Heart right ventricle (tissue), 16 donors: ENCODE results near the gene LAMA1. TPM values are rescaled to one million over a fixed set of nuclear protein-coding genes. Genes with fewer than 3 reads are reported as not detected.
A peak's percentile ranks its signal among the peaks of the same experiment; 100 is the strongest.
"Not testable (repeated sequence)": the region's sequence is repeated elsewhere in the genome, so short reads cannot be mapped to it uniquely, and the experiment has no call there.

Experiments used
- ATAC-seq, 8 donors: fragments of 200-7000 bp; cut with Tn5 transposase; one replicate each; pipeline ENCODE4 v1.9.1; 2020; ENCODE audit warnings: mild to moderate bottlenecking in 8 of 8, moderate library complexity in 8 of 8, moderate number of reproducible peaks in 1 of 8
- DNase-seq, 2 donors: peaks; one replicate each; pipeline ENCODE4 v3.0.0-alpha.2; 2020
- H3K27ac ChIP-seq, 10 donors: fragments of 200-600 bp; sonication (generic) in 2 of 10; one replicate each; pipeline versions ENCODE4 v1.5.0 to v1.8.0; 2020 to 2022; ENCODE audit warnings: mild to moderate bottlenecking in 3 of 10
- H3K27me3 ChIP-seq, 7 donors: fragments of 200-600 bp; one replicate each; pipeline ENCODE4 v1.8.0; 2021 to 2022; ENCODE audit warnings: mild to moderate bottlenecking in 2 of 7
- H3K36me3 ChIP-seq, 9 donors: fragments of 200-600 bp; sonication (generic) in 1 of 9; one replicate each; pipeline versions ENCODE4 v1.5.0 to v1.8.0; 2020 to 2022; ENCODE audit warnings: mild to moderate bottlenecking in 2 of 9
- H3K4me1 ChIP-seq, 9 donors: fragments of 200-600 bp; sonication (generic) in 1 of 9; one replicate each; pipeline versions ENCODE4 v1.5.0 to v1.8.0; 2020 to 2022; ENCODE audit warnings: mild to moderate bottlenecking in 4 of 9
- H3K4me3 ChIP-seq, 10 donors: fragments of 200-600 bp; sonication (generic) in 2 of 10; one replicate each; pipeline versions ENCODE4 v1.5.0 to v1.8.0; 2020 to 2022; ENCODE audit warnings: mild to moderate bottlenecking in 7 of 10, moderate library complexity in 2 of 10
- H3K9me3 ChIP-seq, 11 donors: fragments of 200-600 bp in 10 of 11; sonication (generic) in 2 of 11; one replicate each; pipeline versions ENCODE4 v1.5.0 to v1.8.0; 2013 to 2022; ENCODE audit warnings: mild to moderate bottlenecking in 2 of 11, control low read depth in 1 of 11, moderate library complexity in 1 of 11
- CTCF ChIP-seq, 9 donors: fragments of 200-600 bp; sonication (generic) in 2 of 9; IDR thresholded peaks; one replicate each; pipeline versions ENCODE4 v1.5.0 to v1.8.0; 2021 to 2022; ENCODE audit warnings: antibody characterized with exemption in 9 of 9, mild to moderate bottlenecking in 5 of 9, moderate library complexity in 1 of 9
- WGBS, 2 donors: extraction: QIAGEN DNeasy Blood & Tissue Kit; methylation state at CpG; one replicate each; pipeline ENCODE4 v1.1.7; 2013; ENCODE audit warnings: inconsistent platforms in 1 of 2; 5-methylcytosine and 5-hydroxymethylcytosine counted together
- intact Hi-C, 10 donors: fragments of 100-400 bp; cut with DNase I; formaldehyde crosslinking; loops; one replicate each; pipeline versions ENCODE4 v1.11.1 to v1.14.2; 2022
- polyA plus RNA-seq, 2 donors: library from polyadenylated mRNA; stranded (reverse); fragments of 200-250 nt; gene quantifications; one replicate each; pipeline ENCODE4 v1.2.3, GENCODE V29; 2013
- total RNA-seq, 10 donors: library from RNA; stranded (reverse); fragmentation: NEBNext Ultra II Directional in 3 of 10; extraction: Animal tissue kit (Norgen Biotek cat#: 25700) in 3 of 10; gene quantifications; one replicate each; pipeline versions ENCODE4 v1.2.1 to v1.2.4, GENCODE V29; 2021 to 2023
- donor health status: Arrhythmogenic right ventricular cardiomyopathy.
- donor health status: ischemic (EF 13 %, LVEDD 7.1; RV severe dilation, severe dysfunction).
- donor health status: healthy with polysubstance abuse.
- donor health status: DM: no; HTN: yes; CAD: no.
- donor health status: DM: no; HTN: no; CAD: no.
- donor health status: ischemic (EF 25% LVEDD 6.9; RV normal size, moderate dysfunction).
- donor health status: ischemic (EF 25% LVEDD 5.7; RV mildly dilated, moderate dysfunction).
- donor health status: healthy.
- donor health status: DM: yes; HTN: yes; CAD: no.
- donor health status: Ischemic cardiomyopathy.
- donor health status: ischemic (EF 35%, LVEDD 5.7; RV mildly dilated, moderate dysfunction).
- donor health status: nonischemic (EF 11% LVEDD 7.7; RV severe dilation, severe dysfunction).
- donor health status: DM: yes; HTN: yes; CAD: no.
- donor health status: PGD.
- donor health status: ischemic (EF 29% LVEDD 5.4; RV normal size, mild dysfunction).
- donor health status: nonischemic (EF 23%, LVEDD 6.1; RV moderate dilation, normal function).

The LAMA1 gene
- total and polyA plus RNA-seq, 12 donors = 0.05 to 0.82 (median 0.13) TPM; not detected in 4

- H3K4me3 ChIP-seq = no peak overlapping the region
- ATAC-seq = no peak
- H3K27me3 ChIP-seq = peaks cover 0 to 13% (median 4%) of the 10 kb centered on the region in 7 donors
- WGBS, 2 donors = 91 to 92% methylated on average over 4 of the region's 4 CpGs
- intact Hi-C loops = no loop called here
- H3K36me3 ChIP-seq = no peaks in the 10 kb centered on the region
- DNase-seq = no peak
- no peaks in the 10 kb centered on the region for H3K9me3 ChIP-seq
- H3K27ac ChIP-seq = no peak overlapping the region
- TF ChIP-seq CTCF (IDR thresholded peaks at IDR 0.05) = no peak
- H3K4me1 ChIP-seq = no peaks in the 10 kb centered on the region
These were observed 177.6 kb downstream of the LAMA1 start for GRCh38 chr18:6939972-6940371.

GRCh38 chr18:6938403-6938802 lies 179.2 kb downstream of the LAMA1 start:
- H3K36me3 ChIP-seq, H3K9me3 ChIP-seq, H3K4me3 ChIP-seq, DNase-seq, intact Hi-C loops, H3K4me1 ChIP-seq, H3K27ac ChIP-seq, ATAC-seq: not testable (repeated sequence)
- 77 to 88% methylated on average over 2 of the region's 2 CpGs for WGBS, 2 donors
- H3K27me3 ChIP-seq = peaks cover 0 to 13% (median 7%) of the 10 kb centered on the region in 7 donors

DNA sequence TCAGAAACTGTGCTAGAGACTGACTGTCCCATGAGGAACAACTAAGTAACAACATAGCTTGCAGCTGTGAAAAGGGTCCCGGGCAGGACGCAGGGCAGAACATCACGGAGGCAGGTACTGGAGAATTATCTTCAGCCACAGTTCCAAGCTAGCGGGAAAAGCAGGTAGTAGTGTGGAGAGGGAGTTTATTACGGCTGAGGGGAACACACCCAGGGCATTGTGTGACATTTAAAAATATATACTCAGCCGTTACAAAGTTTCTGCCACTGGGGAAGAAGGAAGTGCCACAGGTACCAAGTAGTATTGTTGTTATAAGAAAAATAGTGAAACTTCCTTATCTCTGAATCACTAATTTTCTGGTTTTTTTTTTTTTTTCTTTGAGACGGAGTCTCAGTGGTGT lies 179.6 kb downstream of the LAMA1 start:
- WGBS, 2 donors = 61 to 72% methylated on average over 7 of the region's 7 CpGs
- Histone ChIP-seq H3K4me3 (no peak overlapping the region), H3K9me3 (no peaks in the 10 kb centered on the region), H3K36me3 (no peaks in the 10 kb centered on the region), H3K27ac (no peak overlapping the region), H3K27me3 (peaks cover 0 to 13% (median 7%) of the 10 kb centered on the region in 7 donors), H3K4me1 (no peaks in the 10 kb centered on the region)
- TF ChIP-seq CTCF (IDR thresholded peaks at IDR 0.05) = no peak
- DNase-seq (no peak), ATAC-seq (no peak)
- intact Hi-C loops = no loop called here

GRCh38 chr18:6934859-6935258 lies 182.7 kb downstream of the LAMA1 start:
- ATAC-seq = no peak
- 88 to 90% methylated on average over 1 of the region's 1 CpG for WGBS, 2 donors
- TF ChIP-seq CTCF (IDR thresholded peaks at IDR 0.05) = no peak
- intact Hi-C loops = no loop called here
- Histone ChIP-seq H3K9me3 (no peaks in the 10 kb centered on the region), H3K27ac (no peak overlapping the region), H3K27me3 (peaks cover 0 to 7% (median 3%) of the 10 kb centered on the region in 7 donors), H3K4me1 (no peaks in the 10 kb centered on the region), H3K4me3 (no peak overlapping the region), H3K36me3 (no peaks in the 10 kb centered on the region)
- no peak for DNase-seq

DNA sequence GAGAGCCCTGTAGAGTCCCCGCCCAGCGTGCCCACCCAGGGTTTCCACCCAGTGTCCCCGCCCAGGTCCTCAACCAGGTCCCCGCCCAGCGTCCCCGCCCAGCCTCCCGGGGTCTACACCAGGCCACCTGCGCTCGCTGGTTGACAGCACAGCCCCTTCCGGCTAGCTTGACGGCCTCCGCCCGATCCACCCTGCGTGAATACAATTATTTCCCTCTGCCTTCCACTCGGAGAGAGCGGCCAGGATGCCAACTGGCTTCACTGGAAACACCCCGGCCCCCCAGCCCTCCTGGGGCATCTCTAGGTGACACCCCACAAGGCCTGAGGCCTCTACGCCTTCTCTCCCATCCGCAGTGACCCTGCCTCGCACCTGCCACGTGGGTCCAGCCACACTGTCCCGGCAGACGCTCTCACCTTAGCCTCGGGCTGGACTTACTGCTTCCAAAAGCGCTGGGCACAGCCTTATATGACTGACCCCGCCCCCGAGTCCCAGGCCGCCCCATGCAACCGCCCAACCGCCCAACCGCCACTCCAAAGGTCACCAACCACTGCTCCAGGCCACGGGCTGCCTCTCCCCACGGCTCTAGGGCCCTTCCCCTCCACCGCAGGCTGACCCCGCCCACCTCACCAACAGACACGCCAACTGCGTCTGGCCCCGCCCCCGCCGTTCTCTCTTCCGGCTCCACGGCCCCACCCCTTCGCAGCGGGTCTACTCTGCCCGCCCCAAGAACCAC lies 188.1 kb downstream of the LAMA1 start:
- no peaks in the 10 kb centered on the region for H3K9me3 ChIP-seq
- no peak overlapping the region for H3K27ac ChIP-seq
- intact Hi-C loops = loop anchor here in 5 of 10 donors (10.0 kb wide), 1 partner anchor 245 kb away; no protein-coding TSS in a partner anchor
- TF ChIP-seq CTCF (IDR thresholded peaks at IDR 0.05) = no peak
- peak in 2 of 8 donors; percentile 17 to 34 for ATAC-seq
- WGBS, 2 donors = 89 to 95% methylated on average over 45 of the region's 45 CpGs
- DNase-seq = no peak
- no peaks in the 10 kb centered on the region for H3K4me1 ChIP-seq
- no peaks in the 10 kb centered on the region for H3K27me3 ChIP-seq
- no peak overlapping the region for H3K4me3 ChIP-seq
- no peaks in the 10 kb centered on the region for H3K36me3 ChIP-seq
